BJ (cell line): ENCODE measurements around the gene ZNF484. TPM values are rescaled to one million over a fixed set of nuclear protein-coding genes. Genes with fewer than 3 reads are reported as not detected.
"Not testable (repeated sequence)": the region's sequence is repeated elsewhere in the genome, so short reads cannot be mapped to it uniquely, and the experiment has no call there.

Experiments
- CTCF ChIA-PET: fragments of 350-600 bp; formaldehyde crosslinking; extraction: SDS; loops from one replicate; lab custom pipeline; 2021; ENCODE audit warnings: antibody characterized with exemption, inconsistent platforms; lab: Yijun Ruan, JAX
- POLR2A ChIA-PET: fragments of 300-600 bp; sonication (Branson Sonifier 250); formaldehyde crosslinking; extraction: SDS; loops from one replicate; lab custom pipeline; 2021; ENCODE audit warnings: antibody characterized with exemption; lab: Charles Lee
- DNase-seq: peaks from one replicate; pipeline ENCODE4 v3.0.0-alpha.2; 2011; ENCODE audit warnings: low read depth
- H3K27me3 ChIP-seq: 2 replicates; pipeline ENCODE4 v1.6.0; 2011; ENCODE audit warnings: low read length; ENCODE audit not compliant: control insufficient read depth, insufficient read depth
- H3K36me3 ChIP-seq: 2 replicates; pipeline ENCODE4 v1.5.1; 2011; ENCODE audit warnings: low read length; ENCODE audit not compliant: control insufficient read depth, insufficient read depth
- H3K4me3 ChIP-seq: 2 replicates; pipeline ENCODE4 v1.5.1; 2011; ENCODE audit warnings: low read depth, mild to moderate bottlenecking, control low read depth, low read length
- CTCF ChIP-seq: IDR thresholded peaks from 2 replicates; pipeline ENCODE4 v1.5.1; 2011; ENCODE audit warnings: low read depth, mild to moderate bottlenecking, control low read depth, inconsistent platforms, low read length, moderate library complexity; ENCODE audit not compliant: insufficient read depth
- polyA plus RNA-seq: library from polyadenylated mRNA; depleted of rRNA; stranded (reverse); fragments of >200 nt; gene quantifications from 2 replicates; pipeline ENCODE4 v1.2.3, GENCODE V29; 2011

The ZNF484 gene
- polyA plus RNA-seq, 1 experiment = 1.4 TPM

- no peak for TF ChIP-seq CTCF
- peaks cover 9% of the 10 kb centered on the region for H3K27me3 ChIP-seq
- CTCF ChIA-PET = no interaction called here
- DNase-seq = no peak
- POLR2A ChIA-PET = no interaction called here
- no peak overlapping the region for H3K4me3 ChIP-seq
- H3K36me3 ChIP-seq = no peaks in the 10 kb centered on the region
These were observed 10.1 kb upstream of the ZNF484 start for GRCh38 chr9:92887880-92888338.

GRCh38 chr9:92886846-92887610 lies 9.2 kb upstream of the ZNF484 start:
- DNase-seq, CTCF ChIA-PET, POLR2A ChIA-PET, H3K27me3 ChIP-seq, H3K36me3 ChIP-seq, H3K4me3 ChIP-seq: not testable (repeated sequence)

- POLR2A ChIA-PET, H3K4me3 ChIP-seq, CTCF ChIA-PET, H3K27me3 ChIP-seq, H3K36me3 ChIP-seq, DNase-seq: not testable (repeated sequence)
These were observed 6.0 kb upstream of the ZNF484 start for GRCh38 chr9:92883666-92884405.

- H3K4me3 ChIP-seq = no peak overlapping the region
- CTCF ChIA-PET = no interaction called here
These were observed 4.4 kb upstream of the ZNF484 start for GRCh38 chr9:92882276-92882675.

GRCh38 chr9:92875373-92875772 lies 2.5 kb downstream of the ZNF484 start:
- H3K27me3 ChIP-seq = no peaks in the 10 kb centered on the region
- no peak for DNase-seq
- no peak overlapping the region for H3K4me3 ChIP-seq
- TF ChIP-seq CTCF = no peak
- ChIA-PET CTCF (no interaction called here), POLR2A (no interaction called here)
- H3K36me3 ChIP-seq = 0 out of 2 replicates have a peak, but pooled peaks cover 1% of the 10 kb centered on the region

More at GRCh38 chr9:92882276-92882675, 4.4 kb upstream of the ZNF484 start:
- no peak for DNase-seq
- Histone ChIP-seq H3K36me3 (no peaks in the 10 kb centered on the region), H3K27me3 (peaks cover under 1% of the 10 kb centered on the region; the same call in 1 of the 2 replicates)
- no peak for TF ChIP-seq CTCF
- POLR2A ChIA-PET = no interaction called here

- peaks cover 3% of the 10 kb centered on the region; the same call in 1 of the 2 replicates for H3K36me3 ChIP-seq
- no peak overlapping the region for H3K4me3 ChIP-seq
- no peaks in the 10 kb centered on the region for H3K27me3 ChIP-seq
- POLR2A ChIA-PET = no interaction called here
- CTCF ChIA-PET = no interaction called here
- no peak for DNase-seq
- no peak for TF ChIP-seq CTCF
These were observed 7.5 kb downstream of the ZNF484 start for GRCh38 chr9:92870289-92870688.

- CTCF ChIA-PET, H3K27me3 ChIP-seq, DNase-seq, H3K36me3 ChIP-seq, H3K4me3 ChIP-seq, POLR2A ChIA-PET: not testable (repeated sequence)
These were observed 11.2 kb downstream of the ZNF484 start for GRCh38 chr9:92866600-92866999.
